GM20000 (cell line): Measurements from ENCODE around the gene SCO2.

Source experiments
- DNase-seq: peaks from one replicate; pipeline ENCODE4 v3.0.0; 2012; ENCODE audit warnings: low spot score
- CTCF ChIP-seq: IDR thresholded peaks from 2 replicates; pipeline ENCODE4 v1.5.1; 2012; ENCODE audit warnings: mild to moderate bottlenecking, control low read depth; ENCODE audit errors: extremely low read depth, missing control alignments

The SCO2 gene

GRCh38 chr22:50569896-50570535, 44.6 kb upstream of the SCO2 start:
- no peak for TF ChIP-seq CTCF
- DNase-seq: no peak

- no peak for TF ChIP-seq CTCF
- DNase-seq: no peak
Measured at GRCh38 chr22:50569041-50569459, 43.7 kb upstream of the SCO2 start.

GRCh38 chr22:50568626-50569025, 43.2 kb upstream of the SCO2 start:
- no peak for DNase-seq

GRCh38 chr22:50567721-50568252, 42.4 kb upstream of the SCO2 start:
- no peak for TF ChIP-seq CTCF
- no peak for DNase-seq

More at GRCh38 chr22:50568626-50569025, 43.2 kb upstream of the SCO2 start:
- TF ChIP-seq CTCF: no peak

- no peak for TF ChIP-seq CTCF
- no peak for DNase-seq
Measured at GRCh38 chr22:50564289-50564688, 38.9 kb upstream of the SCO2 start.

GRCh38 chr22:50563413-50564160, 38.2 kb upstream of the SCO2 start:
- no peak for TF ChIP-seq CTCF
- no peak for DNase-seq
